OCI-LY7 (cell line): Measurements from ENCODE around the gene FMN1. TPM values are rescaled to one million over a fixed set of nuclear protein-coding genes. Genes with fewer than 3 reads are reported as not detected.

Source experiments
- BruUV-seq: library from RNA; stranded (reverse); fragments of 400-500 nt; replicated peaks from 2 replicates; lab custom pipeline; 2021; lab: Mats Ljungman, UMichigan
- CTCF ChIA-PET: fragments of 300-600 bp; sonication (Branson Sonifier 250); formaldehyde crosslinking; loops from one replicate; lab custom pipeline; 2022; ENCODE audit warnings: antibody characterized with exemption; ENCODE audit not compliant: unreplicated experiment; lab: Charles Lee
- POLR2A ChIA-PET: fragments of 300-600 bp; sonication (Branson Sonifier 250); formaldehyde crosslinking; loops from one replicate; lab custom pipeline; 2022; ENCODE audit warnings: antibody characterized with exemption; lab: Charles Lee
- DNase-seq: peaks from one replicate; pipeline ENCODE4 v3.0.0-alpha.2; 2015; ENCODE audit warnings: low spot score
- H2AFZ ChIP-seq: fragments of 200-600 bp; sonication (generic), shearing (Covaris generic); 2 replicates; pipeline ENCODE4 v1.6.1; 2014; ENCODE audit warnings: mild to moderate bottlenecking, antibody characterized with exemption, low read length, moderate library complexity
- H3K27ac ChIP-seq: fragments of 200-600 bp; sonication (generic); 2 replicates; pipeline ENCODE4 v1.5.1; 2014; ENCODE audit warnings: mixed run types, low read depth, mild to moderate bottlenecking, moderate library complexity, low read length, inconsistent platforms; ENCODE audit not compliant: poor library complexity, severe bottlenecking
- H3K36me3 ChIP-seq: fragments of 200-600 bp; sonication (generic); 2 replicates; pipeline ENCODE4 v1.6.1; 2014; ENCODE audit warnings: mild to moderate bottlenecking, antibody characterized with exemption, low read length, moderate library complexity, mixed read lengths; ENCODE audit not compliant: insufficient read depth
- H3K4me1 ChIP-seq: fragments of 200-600 bp; sonication (generic); 2 replicates; pipeline ENCODE4 v1.5.1; 2014; ENCODE audit warnings: mild to moderate bottlenecking, low read length; ENCODE audit not compliant: insufficient read depth, poor library complexity, severe bottlenecking
- H3K4me2 ChIP-seq: fragments of 200-600 bp; sonication (generic); 2 replicates; pipeline ENCODE4 v1.6.1; 2014; ENCODE audit warnings: mild to moderate bottlenecking, low read length
- H3K4me3 ChIP-seq: fragments of 200-600 bp; sonication (generic); 2 replicates; pipeline ENCODE4 v1.5.1; 2014; ENCODE audit warnings: mild to moderate bottlenecking, low read depth, low read length; ENCODE audit not compliant: poor library complexity, severe bottlenecking
- H3K79me2 ChIP-seq: fragments of 200-600 bp; sonication (generic); 2 replicates; pipeline ENCODE4 v1.6.1; 2016; ENCODE audit warnings: low read depth, mild to moderate bottlenecking, low read length, moderate library complexity, mixed read lengths; ENCODE audit not compliant: insufficient read depth
- H3K9me2 ChIP-seq: fragments of 200-600 bp; sonication (generic); 2 replicates; pipeline ENCODE4 v1.6.1; 2016; ENCODE audit warnings: mild to moderate bottlenecking, low read length, mixed read lengths; ENCODE audit not compliant: insufficient read depth
- H3K9me3 ChIP-seq: fragments of 200-600 bp; sonication (generic); 2 replicates; pipeline ENCODE4 v1.6.1; 2014; ENCODE audit warnings: mild to moderate bottlenecking, mixed run types, low read length, mixed read lengths
- H4K20me1 ChIP-seq: fragments of 200-600 bp; sonication (generic); 2 replicates; pipeline ENCODE4 v1.6.1; 2014; ENCODE audit warnings: mild to moderate bottlenecking, antibody characterized with exemption, low read length, moderate library complexity, mixed read lengths; ENCODE audit not compliant: insufficient read depth
- EZH2phosphoT487 ChIP-seq: fragments of 200-600 bp; sonication (generic); IDR thresholded peaks from 2 replicates; pipeline ENCODE4 v1.6.1; 2018; ENCODE audit warnings: low read depth, borderline replicate concordance, mild to moderate bottlenecking, mixed run types, antibody characterized with exemption, low read length, moderate library complexity, mixed read lengths
- intact Hi-C: fragments of 100-400 bp; cut with micrococcal nuclease; formaldehyde crosslinking; loops from one replicate; pipeline ENCODE4 v1.10.0; 2022; ENCODE audit not compliant: unreplicated experiment
- total RNA-seq, 2 experiments: library from RNA; depleted of rRNA in 1 of 2; stranded (reverse); fragments of >200 nt in 1 of 2; shearing (Covaris generic) in 1 of 2; gene quantifications; 2 replicates each; pipeline ENCODE4 v1.2.3, GENCODE V29; 2014 to 2022
- TF ChIP-seq, protein P1 (sequence below): fragments of 200-600 bp; sonication (generic); conservative IDR thresholded peaks from 2 replicates; pipeline ENCODE4 v1.5.1; 2014; ENCODE audit warnings: mild to moderate bottlenecking, antibody characterized with exemption, low read length, moderate library complexity, mixed read lengths

FMN1 gene
- total RNA-seq, 2 experiments from 2014 or later = 3.2 to 4.2 TPM

DNA sequence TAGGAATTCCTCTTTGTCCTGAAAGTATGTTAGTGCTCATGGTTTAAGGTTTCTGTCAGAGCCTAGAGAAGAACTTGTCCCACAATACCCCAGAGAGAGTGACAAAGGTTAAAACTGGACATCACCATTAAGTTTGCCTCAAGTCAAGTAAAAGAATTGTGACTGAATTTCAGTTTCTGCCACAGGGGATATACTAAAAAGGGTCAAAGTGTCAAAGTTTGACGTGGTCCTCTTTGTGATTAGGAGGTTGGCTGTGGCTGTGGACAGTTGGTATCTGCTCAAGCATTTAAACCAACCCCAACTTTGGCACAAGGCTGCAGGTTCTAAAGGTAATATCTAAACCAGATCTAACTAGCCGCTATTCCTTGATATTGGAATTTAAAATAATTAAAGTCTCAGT, 26.1 kb downstream of the FMN1 start:
- Histone ChIP-seq H3K36me3 (no peaks in the 10 kb centered on the region), H3K4me2 (no peak overlapping the region), H3K9me2 (no peaks in the 10 kb centered on the region), H3K4me1 (peaks cover 8% of the 10 kb centered on the region), H3K9me3 (no peaks in the 10 kb centered on the region), H2AFZ (no peak overlapping the region), H3K27ac (no peak overlapping the region), H4K20me1 (no peaks in the 10 kb centered on the region), H3K79me2 (no peaks in the 10 kb centered on the region), H3K4me3 (no peak overlapping the region)
- intact Hi-C loops = no loop called here
- ChIA-PET CTCF (no interaction called here), POLR2A (no interaction called here)
- TF ChIP-seq, protein P1, sequence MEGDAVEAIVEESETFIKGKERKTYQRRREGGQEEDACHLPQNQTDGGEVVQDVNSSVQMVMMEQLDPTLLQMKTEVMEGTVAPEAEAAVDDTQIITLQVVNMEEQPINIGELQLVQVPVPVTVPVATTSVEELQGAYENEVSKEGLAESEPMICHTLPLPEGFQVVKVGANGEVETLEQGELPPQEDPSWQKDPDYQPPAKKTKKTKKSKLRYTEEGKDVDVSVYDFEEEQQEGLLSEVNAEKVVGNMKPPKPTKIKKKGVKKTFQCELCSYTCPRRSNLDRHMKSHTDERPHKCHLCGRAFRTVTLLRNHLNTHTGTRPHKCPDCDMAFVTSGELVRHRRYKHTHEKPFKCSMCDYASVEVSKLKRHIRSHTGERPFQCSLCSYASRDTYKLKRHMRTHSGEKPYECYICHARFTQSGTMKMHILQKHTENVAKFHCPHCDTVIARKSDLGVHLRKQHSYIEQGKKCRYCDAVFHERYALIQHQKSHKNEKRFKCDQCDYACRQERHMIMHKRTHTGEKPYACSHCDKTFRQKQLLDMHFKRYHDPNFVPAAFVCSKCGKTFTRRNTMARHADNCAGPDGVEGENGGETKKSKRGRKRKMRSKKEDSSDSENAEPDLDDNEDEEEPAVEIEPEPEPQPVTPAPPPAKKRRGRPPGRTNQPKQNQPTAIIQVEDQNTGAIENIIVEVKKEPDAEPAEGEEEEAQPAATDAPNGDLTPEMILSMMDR = no peak
- TF ChIP-seq EZH2phosphoT487 = no peak
- no peak for DNase-seq
- BruUV-seq = no TSS peak

DNA sequence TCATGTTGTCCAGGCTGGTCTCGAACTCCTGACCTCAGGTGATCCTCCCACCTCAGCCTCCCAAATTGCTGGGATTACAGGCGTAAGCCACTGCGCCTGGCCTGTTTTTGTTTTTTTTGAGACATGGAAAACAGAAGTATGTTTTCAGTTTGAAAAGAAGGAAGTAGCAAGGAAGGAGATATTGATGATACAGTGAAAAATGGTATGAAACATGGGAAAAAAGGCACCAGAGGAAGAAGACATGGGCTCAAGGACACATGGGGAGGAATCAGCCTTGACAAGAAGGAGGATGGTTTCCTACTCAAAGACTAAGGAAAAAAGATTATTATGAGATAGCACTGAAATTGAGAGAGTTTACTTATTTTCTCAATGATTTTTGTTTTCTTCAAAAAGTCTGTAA, 30.7 kb downstream of the FMN1 start:
- H3K4me1 ChIP-seq = no peaks in the 10 kb centered on the region
- no peaks in the 10 kb centered on the region for H3K36me3 ChIP-seq
- no peak for TF ChIP-seq EZH2phosphoT487
- TF ChIP-seq, protein P1 = no peak
- H3K9me2 ChIP-seq = no peaks in the 10 kb centered on the region
- no peaks in the 10 kb centered on the region for H3K79me2 ChIP-seq
- intact Hi-C loops = no loop called here
- POLR2A ChIA-PET = no interaction called here
- H2AFZ ChIP-seq = no peak overlapping the region
- H4K20me1 ChIP-seq = no peaks in the 10 kb centered on the region
- no peak overlapping the region for H3K27ac ChIP-seq
- no peak overlapping the region for H3K4me2 ChIP-seq
- no peak for DNase-seq
- no peaks in the 10 kb centered on the region for H3K9me3 ChIP-seq
- CTCF ChIA-PET = no interaction called here
- H3K4me3 ChIP-seq = no peak overlapping the region
- BruUV-seq = no TSS peak

DNA sequence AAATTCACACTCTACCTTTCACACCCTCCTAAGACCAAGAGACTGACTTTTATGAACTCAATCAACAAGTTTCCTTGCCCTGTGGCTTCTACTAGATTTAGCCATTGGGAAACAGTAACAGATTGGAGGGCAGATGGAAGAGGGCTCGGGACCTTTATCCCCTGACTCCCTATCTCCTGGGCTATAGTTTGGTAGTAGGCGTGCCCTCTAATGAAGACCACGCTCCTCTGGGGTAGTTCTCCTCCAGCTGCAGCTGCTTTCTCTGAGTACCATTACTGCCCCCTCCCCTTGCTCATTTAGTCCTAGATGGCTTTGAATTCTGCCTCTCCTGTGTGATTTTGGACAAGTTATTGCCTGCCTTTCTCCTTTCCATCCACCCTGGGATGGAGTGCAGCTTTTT, 33.3 kb downstream of the FMN1 start:
- intact Hi-C loops = no loop called here
- Histone ChIP-seq H3K4me3 (no peak overlapping the region), H3K4me2 (no peak overlapping the region), H3K9me3 (no peaks in the 10 kb centered on the region), H3K27ac (no peak overlapping the region), H2AFZ (no peak overlapping the region), H3K36me3 (no peaks in the 10 kb centered on the region), H4K20me1 (no peaks in the 10 kb centered on the region), H3K79me2 (no peaks in the 10 kb centered on the region), H3K4me1 (no peaks in the 10 kb centered on the region), H3K9me2 (no peaks in the 10 kb centered on the region)
- TF ChIP-seq, protein P1 = no peak
- no peak for TF ChIP-seq EZH2phosphoT487
- BruUV-seq = no TSS peak
- ChIA-PET POLR2A (interaction anchor here (0.5 kb wide), 1 partner anchor 15 kb away, joined by 6 read pairs; no protein-coding TSS in a partner anchor), CTCF (no interaction called here)
- DNase-seq = no peak
